Cardiac fibroblast (primary cell): ENCODE data around the gene COL12A1.

Experiments used
- DNase-seq, 2 donors: peaks; one replicate each; pipeline versions ENCODE4 v3.0.0 to v3.0.0-alpha.2; 2010; ENCODE audit warnings: low read depth in 2 of 2
- H3K4me3 ChIP-seq, 2 donors: replicated peaks in 1 of 2; 1 replicate in 1 of 2; 2 replicates in 1 of 2; pipeline ENCODE4 v1.5.1; 2011; ENCODE audit warnings: low read depth in 2 of 2, low read length in 2 of 2, mild to moderate bottlenecking in 2 of 2, moderate library complexity in 1 of 2
- CTCF ChIP-seq: IDR thresholded peaks from one replicate; pipeline ENCODE4 v1.5.1; 2011; ENCODE audit warnings: low read depth, mild to moderate bottlenecking, low read length, inconsistent platforms

The COL12A1 gene

GRCh38 chr6:75096966-75097365 is 108.9 kb downstream of the COL12A1 start:
- TF ChIP-seq CTCF = no peak
- H3K4me3 ChIP-seq = no peak overlapping the region
- no peak for DNase-seq

GRCh38 chr6:75094614-75095200 is 111.1 kb downstream of the COL12A1 start:
- TF ChIP-seq CTCF = no peak
- no peak overlapping the region for H3K4me3 ChIP-seq
- DNase-seq = peak; percentile 77 to 87

GRCh38 chr6:75091467-75092190 is 114.2 kb downstream of the COL12A1 start:
- no peak overlapping the region for H3K4me3 ChIP-seq
- TF ChIP-seq CTCF = no peak
- DNase-seq = peak in 1 of 2 donors; percentile 35

- no peak overlapping the region for H3K4me3 ChIP-seq
- DNase-seq = no peak
- TF ChIP-seq CTCF = no peak
Observed at GRCh38 chr6:75090576-75090975, 115.3 kb downstream of the COL12A1 start.

GRCh38 chr6:75089921-75090320 is 115.9 kb downstream of the COL12A1 start:
- no peak overlapping the region for H3K4me3 ChIP-seq

GRCh38 chr6:75089151-75089897 is 116.5 kb downstream of the COL12A1 start:
- no peak for TF ChIP-seq CTCF
- no peak for DNase-seq
- H3K4me3 ChIP-seq = no peak overlapping the region

More at GRCh38 chr6:75089921-75090320, 115.9 kb downstream of the COL12A1 start:
- DNase-seq = no peak
- no peak for TF ChIP-seq CTCF
